ENCODE measurements around the gene KRT2.

Gene KRT2

GRCh38 chr12:52641468-52641867, 10.5 kb downstream of the KRT2 start:
- no peak overlapping the region for H3K4me3 ChIP-seq (ENCODE audit: low read depth, low read length)
- no peaks in the 10 kb centered on the region for H3K9me3 ChIP-seq (ENCODE audit: control insufficient read depth, insufficient read depth, low read depth, low read length)
- H3K36me3 ChIP-seq (ENCODE audit: control insufficient read depth, insufficient read depth, low read length) = no peaks in the 10 kb centered on the region
- H3K27me3 ChIP-seq (ENCODE audit: control insufficient read depth, insufficient read depth, low read length) = peaks cover 10% of the 10 kb centered on the region; the same call in 1 of the 2 replicates
- no peak overlapping the region for H3K9ac ChIP-seq (ENCODE audit: low read length)
- no peak overlapping the region for H3K27ac ChIP-seq (ENCODE audit: low read depth, low read length)
- H3K4me1 ChIP-seq (ENCODE audit: control insufficient read depth, insufficient read depth, low read length) = no peaks in the 10 kb centered on the region

GRCh38 chr12:52637299-52637698, 14.7 kb downstream of the KRT2 start:
- no peak overlapping the region for H3K4me3 ChIP-seq (ENCODE audit: low read depth, low read length)
- H3K9ac ChIP-seq (ENCODE audit: low read length) = no peak overlapping the region
- no peak overlapping the region for H3K27ac ChIP-seq (ENCODE audit: low read depth, low read length)
- H3K4me1 ChIP-seq (ENCODE audit: control insufficient read depth, insufficient read depth, low read length) = no peaks in the 10 kb centered on the region
- H3K36me3 ChIP-seq (ENCODE audit: control insufficient read depth, insufficient read depth, low read length) = no peaks in the 10 kb centered on the region
- H3K9me3 ChIP-seq (ENCODE audit: control insufficient read depth, insufficient read depth, low read depth, low read length) = no peaks in the 10 kb centered on the region
- H3K27me3 ChIP-seq (ENCODE audit: control insufficient read depth, insufficient read depth, low read length) = no peaks in the 10 kb centered on the region

- Histone ChIP-seq H3K27me3 (ENCODE audit: control insufficient read depth, insufficient read depth, low read length) (no peaks in the 10 kb centered on the region; the same call in 1 of the 2 replicates), H3K36me3 (ENCODE audit: control insufficient read depth, insufficient read depth, low read length) (no peaks in the 10 kb centered on the region), H3K27ac (ENCODE audit: low read depth, low read length) (no peak overlapping the region), H3K4me1 (ENCODE audit: control insufficient read depth, insufficient read depth, low read length) (no peaks in the 10 kb centered on the region), H3K4me3 (ENCODE audit: low read depth, low read length) (no peak overlapping the region), H3K9me3 (ENCODE audit: control insufficient read depth, insufficient read depth, low read depth, low read length) (no peaks in the 10 kb centered on the region), H3K9ac (ENCODE audit: low read length) (no peak overlapping the region)
Measured at GRCh38 chr12:52636592-52637258, 15.3 kb downstream of the KRT2 start.

- H3K4me3 ChIP-seq (ENCODE audit: low read depth, low read length) = no peak overlapping the region
- no peaks in the 10 kb centered on the region for H3K36me3 ChIP-seq (ENCODE audit: control insufficient read depth, insufficient read depth, low read length)
- H3K4me1 ChIP-seq (ENCODE audit: control insufficient read depth, insufficient read depth, low read length) = no peaks in the 10 kb centered on the region
- H3K9me3 ChIP-seq (ENCODE audit: control insufficient read depth, insufficient read depth, low read depth, low read length) = no peaks in the 10 kb centered on the region
- no peak overlapping the region for H3K27ac ChIP-seq (ENCODE audit: low read depth, low read length)
- H3K27me3 ChIP-seq (ENCODE audit: control insufficient read depth, insufficient read depth, low read length) = no peaks in the 10 kb centered on the region; the same call in 1 of the 2 replicates
- H3K9ac ChIP-seq (ENCODE audit: low read length) = no peak overlapping the region
Measured at GRCh38 chr12:52636189-52636588, 15.8 kb downstream of the KRT2 start.

- Histone ChIP-seq H3K9ac (ENCODE audit: low read length) (no peak overlapping the region), H3K27ac (ENCODE audit: low read depth, low read length) (no peak overlapping the region), H3K27me3 (ENCODE audit: control insufficient read depth, insufficient read depth, low read length) (no peaks in the 10 kb centered on the region; the same call in 1 of the 2 replicates), H3K4me1 (ENCODE audit: control insufficient read depth, insufficient read depth, low read length) (no peaks in the 10 kb centered on the region), H3K9me3 (ENCODE audit: control insufficient read depth, insufficient read depth, low read depth, low read length) (no peaks in the 10 kb centered on the region), H3K36me3 (ENCODE audit: control insufficient read depth, insufficient read depth, low read length) (no peaks in the 10 kb centered on the region), H3K4me3 (ENCODE audit: low read depth, low read length) (no peak overlapping the region)
Measured at GRCh38 chr12:52634266-52635056, 17.6 kb downstream of the KRT2 start.

- Histone ChIP-seq H3K9me3 (ENCODE audit: control insufficient read depth, insufficient read depth, low read depth, low read length) (no peaks in the 10 kb centered on the region), H3K9ac (ENCODE audit: low read length) (no peak overlapping the region), H3K4me1 (ENCODE audit: control insufficient read depth, insufficient read depth, low read length) (no peaks in the 10 kb centered on the region)
Measured at GRCh38 chr12:52633383-52633782, 18.6 kb downstream of the KRT2 start.

GRCh38 chr12:52632656-52633055, 19.4 kb downstream of the KRT2 start:
- Histone ChIP-seq H3K4me3 (ENCODE audit: low read depth, low read length) (no peak overlapping the region), H3K27ac (ENCODE audit: low read depth, low read length) (no peak overlapping the region), H3K9ac (ENCODE audit: low read length) (no peak overlapping the region), H3K36me3 (ENCODE audit: control insufficient read depth, insufficient read depth, low read length) (no peaks in the 10 kb centered on the region), H3K4me1 (ENCODE audit: control insufficient read depth, insufficient read depth, low read length) (no peaks in the 10 kb centered on the region), H3K9me3 (ENCODE audit: control insufficient read depth, insufficient read depth, low read depth, low read length) (no peaks in the 10 kb centered on the region), H3K27me3 (ENCODE audit: control insufficient read depth, insufficient read depth, low read length) (no peaks in the 10 kb centered on the region; the same call in 1 of the 2 replicates)

More at GRCh38 chr12:52633383-52633782, 18.6 kb downstream of the KRT2 start:
- Histone ChIP-seq H3K36me3 (ENCODE audit: control insufficient read depth, insufficient read depth, low read length) (no peaks in the 10 kb centered on the region), H3K4me3 (ENCODE audit: low read depth, low read length) (no peak overlapping the region), H3K27me3 (ENCODE audit: control insufficient read depth, insufficient read depth, low read length) (no peaks in the 10 kb centered on the region; the same call in 1 of the 2 replicates), H3K27ac (ENCODE audit: low read depth, low read length) (no peak overlapping the region)

GRCh38 chr12:52631676-52632459, 20.1 kb downstream of the KRT2 start:
- H3K4me3 ChIP-seq (ENCODE audit: low read depth, low read length) = no peak overlapping the region
- no peaks in the 10 kb centered on the region for H3K9me3 ChIP-seq (ENCODE audit: control insufficient read depth, insufficient read depth, low read depth, low read length)

GRCh38 chr12:52631264-52631663, 20.7 kb downstream of the KRT2 start:
- Histone ChIP-seq H3K4me3 (ENCODE audit: low read depth, low read length) (no peak overlapping the region), H3K9me3 (ENCODE audit: control insufficient read depth, insufficient read depth, low read depth, low read length) (no peaks in the 10 kb centered on the region), H3K4me1 (ENCODE audit: control insufficient read depth, insufficient read depth, low read length) (no peaks in the 10 kb centered on the region), H3K27ac (ENCODE audit: low read depth, low read length) (no peak overlapping the region), H3K9ac (ENCODE audit: low read length) (no peak overlapping the region), H3K27me3 (ENCODE audit: control insufficient read depth, insufficient read depth, low read length) (no peaks in the 10 kb centered on the region; the same call in 1 of the 2 replicates), H3K36me3 (ENCODE audit: control insufficient read depth, insufficient read depth, low read length) (no peaks in the 10 kb centered on the region)

More at GRCh38 chr12:52631676-52632459, 20.1 kb downstream of the KRT2 start:
- no peak overlapping the region for H3K27ac ChIP-seq (ENCODE audit: low read depth, low read length)
- H3K4me1 ChIP-seq (ENCODE audit: control insufficient read depth, insufficient read depth, low read length) = no peaks in the 10 kb centered on the region
- no peaks in the 10 kb centered on the region for H3K36me3 ChIP-seq (ENCODE audit: control insufficient read depth, insufficient read depth, low read length)
- no peak overlapping the region for H3K9ac ChIP-seq (ENCODE audit: low read length)
- H3K27me3 ChIP-seq (ENCODE audit: control insufficient read depth, insufficient read depth, low read length) = no peaks in the 10 kb centered on the region; the same call in 1 of the 2 replicates

GRCh38 chr12:52630599-52631200, 21.3 kb downstream of the KRT2 start:
- H3K27ac ChIP-seq (ENCODE audit: low read depth, low read length) = no peak overlapping the region
- H3K36me3 ChIP-seq (ENCODE audit: control insufficient read depth, insufficient read depth, low read length) = no peaks in the 10 kb centered on the region
- H3K4me1 ChIP-seq (ENCODE audit: control insufficient read depth, insufficient read depth, low read length) = no peaks in the 10 kb centered on the region

More at GRCh38 chr12:52630599-52631200, 21.3 kb downstream of the KRT2 start:
- no peak overlapping the region for H3K9ac ChIP-seq (ENCODE audit: low read length)
- no peaks in the 10 kb centered on the region for H3K9me3 ChIP-seq (ENCODE audit: control insufficient read depth, insufficient read depth, low read depth, low read length)
- no peaks in the 10 kb centered on the region; the same call in 1 of the 2 replicates for H3K27me3 ChIP-seq (ENCODE audit: control insufficient read depth, insufficient read depth, low read length)
- H3K4me3 ChIP-seq (ENCODE audit: low read depth, low read length) = no peak overlapping the region

Data from HUES6 (cell line).